ENCODE data around the gene CD44.

Gene CD44

DNA sequence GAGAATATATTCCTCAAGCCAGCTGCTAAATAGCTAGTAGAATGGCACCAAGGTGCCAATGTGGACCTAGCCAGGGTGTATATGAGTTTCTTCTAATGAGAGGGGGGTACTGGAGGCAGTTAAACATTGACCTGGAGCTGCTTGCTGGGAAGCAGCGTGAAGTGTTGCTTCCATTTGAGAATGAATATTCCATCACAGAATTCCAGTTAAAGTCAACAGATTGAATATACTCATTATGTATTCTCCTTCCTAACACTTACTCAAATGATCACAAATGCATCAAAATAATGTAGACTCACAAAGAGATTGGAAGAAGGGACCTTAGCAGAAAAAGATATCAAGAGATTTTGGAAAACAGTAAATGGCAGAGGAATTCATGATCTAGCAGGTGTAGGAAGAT is 102.1 kb downstream of the CD44 start:
- no peak for DNase-seq

DNA sequence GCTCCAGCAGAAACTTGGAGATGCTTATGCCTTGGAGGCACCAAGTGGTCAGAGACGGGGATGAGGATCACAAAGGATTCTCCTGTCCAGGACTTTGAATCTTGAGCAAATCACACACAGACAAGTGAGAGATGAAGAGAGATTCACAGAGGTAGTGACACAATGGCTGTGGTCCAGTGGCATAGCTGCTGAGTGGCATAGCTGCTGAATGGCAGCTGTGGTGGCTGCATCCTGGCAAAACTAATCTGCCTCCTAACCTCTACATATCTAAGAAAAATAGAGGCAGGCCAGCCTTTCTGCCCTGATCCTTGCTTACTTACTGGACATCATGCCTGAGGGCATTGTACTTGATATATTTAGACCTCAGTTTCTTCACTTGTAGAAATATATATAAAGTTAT is 102.6 kb downstream of the CD44 start:
- DNase-seq = no peak

DNA sequence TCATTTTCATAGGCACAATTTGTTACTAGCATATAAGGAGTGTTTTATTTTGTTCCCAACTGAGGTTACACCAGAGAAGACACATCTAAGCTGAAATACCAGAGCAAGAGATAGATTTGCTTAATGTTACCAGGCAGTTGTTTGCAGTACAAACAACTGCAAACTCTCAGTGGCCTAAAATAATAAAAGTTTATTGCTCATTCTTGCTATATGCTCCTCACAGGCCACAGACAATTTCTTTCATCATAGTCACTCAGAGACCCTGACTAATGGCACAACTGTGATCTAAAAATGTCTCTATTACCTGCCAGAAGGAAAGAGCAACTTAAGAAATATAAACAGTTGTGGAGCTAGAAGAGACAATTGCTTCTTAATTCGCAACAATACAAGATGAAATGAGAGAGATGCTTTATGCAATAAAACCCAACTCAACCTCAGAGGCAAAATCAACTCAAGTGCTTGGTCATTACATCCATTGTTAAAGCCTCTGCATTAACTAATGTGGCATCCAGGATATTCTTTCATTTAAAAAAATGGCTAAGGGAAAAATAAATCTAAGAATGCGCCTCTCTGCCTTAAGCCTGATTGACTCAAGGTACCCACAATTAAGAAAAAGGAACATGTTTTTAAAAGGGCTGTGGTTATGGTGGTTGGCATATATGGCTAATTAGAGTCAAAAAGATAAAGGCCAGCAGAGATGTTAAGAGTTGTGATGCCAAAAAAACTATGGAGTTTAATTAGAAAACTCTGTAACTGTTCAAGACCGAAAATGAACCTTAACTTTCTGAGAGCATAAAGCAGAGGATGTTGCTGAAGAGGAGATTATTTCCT is 103.7 kb downstream of the CD44 start:
- DNase-seq = no peak

DNA sequence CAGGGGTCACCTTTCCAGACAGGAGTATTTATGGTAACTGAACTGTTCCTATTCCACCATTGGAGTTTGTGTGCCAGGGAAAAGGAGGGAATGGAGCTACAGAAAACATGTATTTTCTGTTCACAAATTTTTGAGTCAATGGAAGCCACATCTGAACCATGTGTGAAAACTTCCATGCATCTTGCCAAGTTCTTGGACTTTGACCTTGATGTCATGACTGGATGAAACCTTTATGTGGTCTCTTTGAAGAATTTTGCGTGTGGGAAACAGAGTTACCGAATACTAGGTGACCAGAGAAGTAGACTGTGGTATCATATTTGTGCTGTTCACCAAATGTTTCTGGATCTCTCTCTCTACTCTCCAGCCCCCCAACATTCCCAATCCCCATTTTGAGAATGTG is 104.8 kb downstream of the CD44 start:
- DNase-seq = no peak

DNA sequence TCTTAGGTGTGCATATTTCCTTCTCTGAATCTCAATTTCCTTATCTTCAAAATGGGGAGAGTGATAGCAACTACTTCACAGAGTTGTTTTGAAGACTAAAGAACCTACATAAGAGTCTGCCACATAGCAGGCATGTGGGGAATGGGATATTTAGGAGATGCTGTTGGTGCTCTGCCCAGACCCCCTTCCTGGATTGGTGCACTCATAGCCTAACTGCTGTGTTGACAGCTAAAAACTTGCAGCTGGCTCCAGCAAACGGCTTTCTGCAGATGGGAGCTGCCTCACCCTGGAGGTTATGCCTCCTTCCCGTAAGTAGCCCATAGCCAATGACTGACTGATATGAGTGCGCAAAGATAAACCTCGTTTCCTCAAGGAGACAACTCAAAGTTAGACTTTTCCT is 106.1 kb downstream of the CD44 start:
- DNase-seq = no peak

DNA sequence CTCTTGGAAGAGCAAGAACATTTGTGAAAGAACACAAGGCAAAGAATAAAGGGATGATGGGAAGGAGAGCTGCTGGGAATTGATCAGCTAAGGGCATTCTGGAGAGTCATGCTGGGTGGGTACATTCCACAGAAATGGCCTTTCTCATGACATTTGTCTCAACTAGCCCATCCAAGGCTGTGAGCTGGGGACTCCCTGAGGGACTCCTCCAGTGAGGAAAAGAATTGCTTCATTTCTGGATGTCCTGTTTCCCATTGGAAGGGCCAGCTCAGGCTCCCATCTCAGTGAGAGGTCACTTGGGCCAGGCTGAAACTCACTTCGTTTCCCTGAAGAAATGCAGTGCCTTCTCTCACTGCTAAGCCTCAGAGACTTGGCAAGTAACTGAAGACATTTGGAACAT is 106.8 kb downstream of the CD44 start:
- DNase-seq = no peak

DNA sequence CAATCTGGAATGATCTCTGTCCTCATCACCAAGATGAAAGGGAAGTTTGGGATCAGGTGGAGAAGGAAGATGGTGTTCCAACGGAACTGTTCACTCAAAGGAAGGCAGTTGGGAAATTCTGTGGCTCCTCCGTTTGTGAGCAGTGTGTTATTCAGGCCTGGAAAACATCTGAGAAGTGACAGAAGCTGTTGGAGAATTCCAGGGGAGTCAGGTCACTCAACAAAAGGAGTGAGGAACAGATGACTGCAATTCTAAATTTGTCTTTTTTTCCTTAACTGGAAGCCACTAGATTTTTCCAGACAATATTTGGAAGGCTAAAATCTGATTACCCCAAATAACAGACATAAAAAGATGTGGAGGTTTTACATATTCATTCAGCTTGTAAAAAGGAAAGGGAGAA is 107.8 kb downstream of the CD44 start:
- no peak for DNase-seq

DNA sequence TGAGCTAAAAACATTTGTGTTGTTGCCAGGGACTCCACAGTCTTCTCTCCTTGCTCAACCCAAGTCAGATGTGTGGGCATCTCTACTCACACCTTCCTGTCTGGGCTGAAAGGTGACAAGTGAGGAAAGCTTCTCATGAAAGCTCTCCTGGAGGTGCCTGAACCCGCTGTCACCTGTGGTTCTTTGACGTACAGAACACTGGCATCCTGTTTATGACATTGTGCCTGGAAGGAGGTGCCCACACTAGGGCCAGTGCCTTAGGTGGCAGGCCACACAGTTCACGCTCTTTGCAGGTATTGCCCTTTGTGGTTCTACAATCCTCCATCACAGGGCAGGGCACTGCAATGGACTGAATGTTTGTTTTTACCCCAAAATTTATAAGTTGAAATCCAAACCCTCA is 108.5 kb downstream of the CD44 start:
- DNase-seq = no peak

DNA sequence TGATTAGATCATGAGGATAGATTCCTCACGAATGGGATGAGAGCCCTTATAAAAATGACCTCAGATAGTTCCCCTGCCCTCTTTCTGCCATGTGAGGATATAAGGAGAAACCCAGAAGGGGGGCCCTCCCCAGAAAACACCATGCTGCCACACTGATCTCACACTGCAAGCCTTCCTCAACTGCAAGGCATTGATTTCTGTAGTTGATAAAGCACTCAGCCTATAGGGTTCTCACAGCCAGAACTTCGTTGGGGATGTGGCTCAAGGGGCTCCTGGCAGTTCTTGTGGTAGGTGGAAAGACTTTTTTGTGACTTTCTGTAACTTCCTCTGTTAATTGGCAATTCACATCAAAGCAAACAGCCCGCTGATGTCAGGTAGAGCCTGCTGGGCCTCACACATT is 108.9 kb downstream of the CD44 start:
- DNase-seq = no peak

DNA sequence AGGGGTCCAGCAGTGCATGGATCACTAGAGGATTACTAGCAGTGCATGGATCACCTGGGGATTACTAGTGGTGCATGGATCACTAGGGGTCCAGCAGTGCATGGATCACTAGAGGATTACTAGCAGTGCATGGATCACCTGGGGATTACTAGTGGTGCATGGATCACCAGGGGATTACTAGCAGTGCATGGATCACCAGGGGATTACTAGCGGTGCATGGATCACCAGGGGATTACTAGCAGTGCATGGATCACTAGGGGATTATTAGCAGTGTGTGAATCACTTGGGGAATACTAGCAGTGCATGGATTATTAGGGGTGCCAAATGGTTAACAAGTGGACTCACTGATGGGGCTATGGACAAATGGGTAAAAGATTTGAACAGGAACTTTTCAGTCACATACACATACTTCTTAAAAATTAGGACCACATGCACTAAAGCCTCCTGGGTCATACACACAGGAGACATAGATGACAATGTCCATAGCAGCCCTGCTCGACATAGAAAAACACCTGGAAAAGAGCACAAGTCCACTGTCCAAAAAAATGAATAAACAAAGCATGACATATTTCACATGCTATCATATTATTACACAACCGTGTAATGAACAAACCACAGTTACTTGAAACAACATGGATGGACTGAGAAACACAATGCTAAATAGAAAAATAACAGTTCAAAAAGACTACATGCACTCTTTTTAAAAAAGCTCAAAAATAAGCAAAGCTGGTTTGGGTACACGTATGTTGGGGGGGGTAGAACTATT is 109.8 kb downstream of the CD44 start:
- no peak for DNase-seq

DNA sequence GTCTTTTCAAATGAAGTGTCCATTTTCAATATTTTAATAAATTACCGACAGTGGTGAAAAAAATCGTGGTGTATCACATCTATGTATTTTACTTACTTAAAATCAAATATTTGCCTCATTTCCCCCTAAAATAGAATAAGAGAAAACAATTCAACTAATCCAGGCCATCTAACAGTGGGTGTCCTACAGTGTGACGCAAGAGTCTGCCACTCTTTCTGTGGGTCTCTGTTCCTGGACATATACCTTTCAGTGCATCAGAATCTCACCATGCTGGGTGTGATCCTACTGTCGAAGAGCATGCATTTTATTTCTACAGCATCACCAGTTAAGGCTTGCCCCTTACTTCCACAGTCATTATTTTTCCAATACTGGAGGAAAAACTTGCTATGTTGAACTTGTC is 111.2 kb downstream of the CD44 start:
- DNase-seq = no peak

DNA sequence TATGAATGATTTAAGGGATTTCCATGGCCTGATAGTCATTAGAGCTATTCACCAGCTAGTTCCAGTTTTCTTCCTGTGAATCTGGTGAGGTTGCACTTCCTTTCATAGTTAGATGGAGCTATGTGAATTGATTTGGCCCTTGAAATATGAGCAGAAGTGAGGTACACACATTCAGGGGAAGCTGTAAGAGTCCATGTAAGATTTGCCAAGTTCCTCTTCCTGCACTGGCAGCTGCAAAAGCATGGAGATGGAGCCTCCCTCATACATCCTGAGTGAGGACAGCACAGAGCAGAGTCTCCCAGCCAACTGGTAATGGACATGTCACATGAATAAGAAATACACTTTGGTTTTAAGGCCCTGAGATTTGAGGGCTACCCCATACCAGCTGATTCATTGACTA is 111.7 kb downstream of the CD44 start:
- no peak for DNase-seq

DNA sequence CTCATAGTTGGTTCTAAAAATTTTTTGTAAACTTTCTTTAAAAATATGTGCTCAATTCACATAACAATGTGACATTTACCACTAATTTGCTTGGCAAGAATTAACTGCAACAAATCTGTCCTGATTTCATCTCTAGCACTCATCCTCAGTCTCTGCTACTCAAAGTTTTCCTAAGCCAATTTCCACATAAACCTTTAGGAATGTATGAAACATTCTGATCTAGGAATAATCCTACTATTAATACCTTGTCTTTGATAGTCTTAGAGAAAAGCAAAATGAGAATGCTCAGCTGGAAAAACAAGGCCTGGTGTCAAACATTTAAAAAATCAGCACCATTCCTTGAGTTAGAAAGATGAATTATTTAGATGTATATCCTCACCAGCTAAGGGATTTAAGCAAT is 114.3 kb downstream of the CD44 start:
- no peak for DNase-seq

DNA sequence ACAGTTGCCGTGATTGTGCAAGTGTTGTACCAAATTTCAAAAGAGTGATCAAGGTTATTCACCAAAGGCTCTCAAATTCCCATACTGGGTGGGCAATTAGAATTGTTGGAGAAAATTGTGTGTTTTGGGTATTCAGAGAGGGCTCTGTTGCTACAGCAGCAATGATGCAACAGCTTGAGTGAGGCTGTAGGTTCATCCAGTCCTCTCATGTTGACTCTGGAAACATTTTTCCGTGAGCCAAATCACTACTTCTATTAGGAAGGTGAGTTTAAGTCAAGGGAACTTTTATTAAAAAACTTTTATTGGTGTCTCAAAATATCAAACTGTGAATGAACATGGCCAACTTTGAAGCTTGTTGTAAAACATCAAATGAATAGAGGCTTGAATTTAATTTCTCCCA is 116.5 kb downstream of the CD44 start:
- no peak for DNase-seq

DNA sequence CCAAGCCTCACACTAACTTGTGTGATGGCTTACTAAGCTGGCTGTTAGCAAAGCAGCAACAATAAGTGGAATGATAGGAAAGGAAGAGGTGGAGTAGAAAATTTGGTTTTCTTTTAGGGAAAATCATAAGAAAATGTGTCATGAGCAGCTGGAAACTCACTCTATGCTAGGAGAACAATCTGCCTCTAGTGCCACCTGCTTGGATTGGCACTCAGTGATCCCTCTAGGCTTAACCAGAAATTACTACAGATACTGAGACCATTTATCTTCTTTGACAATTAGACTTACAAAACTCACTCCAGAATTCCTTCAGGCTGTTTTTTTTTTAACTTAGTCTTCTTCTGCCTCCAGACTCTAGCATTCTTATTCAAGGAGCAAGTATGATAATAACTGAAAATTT is 117.3 kb downstream of the CD44 start:
- DNase-seq = no peak

DNA sequence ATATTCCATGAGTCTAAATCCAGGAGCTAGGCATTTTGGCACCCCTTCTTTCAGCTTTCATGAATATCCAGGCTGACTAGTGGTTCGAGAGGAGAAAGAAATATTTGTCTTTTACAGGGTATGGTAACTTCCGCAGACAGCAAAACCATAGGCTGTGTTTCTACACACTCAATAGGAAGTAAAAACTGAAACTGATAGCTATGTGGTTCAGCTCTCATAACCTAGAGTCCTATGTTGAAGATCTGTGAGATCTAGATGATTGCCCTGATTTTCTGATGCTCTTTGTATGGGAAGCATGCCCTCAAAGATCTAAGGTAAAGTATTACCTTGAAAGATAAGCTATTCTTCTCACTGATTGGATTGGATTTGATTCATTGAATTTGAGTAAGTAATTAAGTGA is 118.3 kb downstream of the CD44 start:
- DNase-seq = no peak

DNA sequence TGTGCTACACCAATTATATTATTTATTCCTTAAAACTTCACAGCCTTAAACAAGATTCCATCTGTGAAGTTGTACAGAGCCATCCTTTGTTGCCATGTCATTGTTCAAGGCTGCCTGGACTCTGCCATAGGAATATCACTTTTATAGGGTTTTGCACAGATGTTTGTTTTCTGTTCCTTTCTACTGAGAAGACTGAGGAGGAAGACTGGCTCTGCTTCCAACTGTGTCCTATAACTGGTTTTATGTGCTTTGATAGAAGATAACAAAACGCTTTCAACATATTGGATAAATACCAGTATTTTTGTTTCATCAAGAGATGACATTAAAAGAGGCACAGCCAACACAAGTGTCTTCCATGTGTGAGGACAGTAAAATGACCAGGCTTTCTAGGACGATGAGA is 120.6 kb downstream of the CD44 start:
- no peak for DNase-seq

DNA sequence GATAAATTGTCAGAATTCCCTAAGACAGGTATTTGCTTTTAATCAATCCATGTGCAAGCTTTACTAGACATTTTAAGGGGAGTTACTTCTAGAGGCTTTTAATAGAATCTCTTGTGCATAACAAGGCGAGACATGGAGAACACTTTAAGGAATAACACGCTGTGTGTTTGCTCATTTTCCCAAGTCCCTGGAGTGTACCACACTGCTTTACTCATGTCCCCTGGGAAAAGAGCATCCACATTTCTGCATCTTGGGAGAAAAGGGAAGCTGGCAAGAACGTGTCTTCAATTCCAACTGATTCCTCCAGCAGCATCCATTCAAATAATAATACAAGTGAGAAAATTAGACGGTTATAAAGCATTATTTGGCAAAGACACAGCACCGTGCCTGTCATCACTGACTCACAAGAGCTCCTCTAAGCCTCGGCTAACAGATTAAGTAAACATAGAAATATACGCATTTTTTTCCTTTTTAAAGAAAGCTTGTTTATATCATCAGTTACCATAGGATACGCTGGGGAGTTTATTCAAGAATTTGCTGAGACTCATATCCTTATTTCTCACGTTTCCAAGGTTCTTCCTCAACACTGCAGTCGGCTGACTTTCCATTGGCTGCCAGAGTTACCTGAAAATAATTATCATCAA is 121.5 kb downstream of the CD44 start:
- DNase-seq = no peak

DNA sequence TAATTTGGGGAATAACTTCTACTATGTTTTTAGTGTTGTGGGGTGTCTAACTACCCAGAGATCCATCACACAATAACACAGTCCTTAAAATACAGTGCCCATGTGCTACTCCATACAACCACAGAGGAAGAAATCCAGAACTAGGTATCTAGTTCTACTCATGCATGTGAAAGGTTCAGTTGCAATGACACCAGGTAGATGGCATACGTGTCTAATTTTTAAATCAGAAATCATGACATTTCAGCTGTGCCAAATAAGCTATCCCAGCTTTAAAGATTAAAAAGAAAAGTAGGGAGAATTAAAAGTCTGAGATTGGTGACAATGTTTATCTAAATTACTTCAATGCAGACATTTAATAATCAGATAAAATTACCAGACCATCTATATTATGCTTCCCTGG is 122.2 kb downstream of the CD44 start:
- no peak for DNase-seq

DNA sequence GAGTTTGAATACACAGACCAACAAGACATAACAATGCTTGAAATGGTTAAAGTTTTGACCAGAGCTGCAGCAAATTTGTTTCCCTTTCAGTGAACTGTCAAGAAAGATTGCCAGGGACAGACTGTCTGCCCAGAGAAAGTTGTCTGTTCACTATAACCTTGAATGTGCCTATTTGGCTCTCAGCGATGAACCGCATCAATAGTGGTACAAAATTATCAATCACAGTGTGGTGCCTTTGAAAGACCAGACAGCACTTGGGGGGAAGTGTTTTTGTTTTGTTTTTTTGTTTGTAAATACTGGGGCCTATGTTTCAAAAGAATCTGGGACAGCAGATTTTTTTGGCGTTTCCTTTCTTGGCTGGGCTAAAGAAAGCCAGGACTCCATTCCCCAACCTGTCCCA is 123.1 kb downstream of the CD44 start:
- DNase-seq = no peak

DNA sequence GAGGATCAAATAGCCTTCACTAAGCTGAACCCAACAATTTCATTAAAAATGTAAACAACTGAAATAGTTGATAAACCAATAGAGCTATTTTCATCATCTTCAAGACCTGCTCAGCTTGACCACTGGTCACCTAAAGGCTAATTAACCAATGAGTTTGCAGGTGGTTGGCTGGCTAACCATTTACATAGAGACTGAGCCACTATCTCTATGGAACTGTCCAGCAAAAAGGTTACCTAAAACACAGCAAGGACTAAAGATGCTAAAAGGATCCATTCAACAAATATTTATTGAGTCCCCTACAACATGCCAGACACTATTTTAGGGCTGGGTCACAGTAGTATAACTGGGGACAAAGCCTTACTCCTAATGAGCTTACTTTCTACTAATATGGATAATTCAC is 123.8 kb downstream of the CD44 start:
- DNase-seq = no peak

DNA sequence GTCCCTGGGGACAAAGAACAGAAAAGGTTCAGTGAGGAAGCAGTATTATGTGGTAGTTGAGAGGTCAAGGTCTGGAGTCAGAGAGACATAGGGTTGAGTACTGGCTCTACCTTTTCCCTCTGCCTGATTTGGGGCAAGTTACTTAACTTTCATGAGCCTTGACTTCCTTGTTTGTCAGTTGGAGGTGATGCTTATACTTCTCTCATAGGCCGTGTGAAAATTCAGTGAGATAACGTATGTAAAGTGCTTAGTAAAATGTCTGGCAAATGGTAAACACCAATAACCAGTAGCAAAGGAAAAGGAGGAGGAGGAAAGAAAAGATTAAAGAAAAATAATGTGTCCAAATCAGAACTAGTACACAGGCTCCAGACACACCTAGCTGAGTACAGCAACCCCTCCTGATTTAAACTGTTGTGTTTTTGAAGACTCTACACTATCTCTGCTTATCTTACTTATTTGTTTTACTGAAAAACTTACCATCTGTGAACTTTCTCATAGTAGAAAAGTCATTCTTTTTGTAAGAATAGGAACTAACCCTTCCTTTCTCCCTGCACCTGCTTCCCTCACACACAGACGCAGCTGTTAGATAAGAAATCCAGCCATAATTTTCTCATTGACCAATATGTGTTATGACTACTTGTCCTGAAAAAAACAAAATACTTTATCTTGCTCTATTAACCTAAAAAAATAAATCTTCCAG is 126.9 kb downstream of the CD44 start:
- no peak for DNase-seq

DNA sequence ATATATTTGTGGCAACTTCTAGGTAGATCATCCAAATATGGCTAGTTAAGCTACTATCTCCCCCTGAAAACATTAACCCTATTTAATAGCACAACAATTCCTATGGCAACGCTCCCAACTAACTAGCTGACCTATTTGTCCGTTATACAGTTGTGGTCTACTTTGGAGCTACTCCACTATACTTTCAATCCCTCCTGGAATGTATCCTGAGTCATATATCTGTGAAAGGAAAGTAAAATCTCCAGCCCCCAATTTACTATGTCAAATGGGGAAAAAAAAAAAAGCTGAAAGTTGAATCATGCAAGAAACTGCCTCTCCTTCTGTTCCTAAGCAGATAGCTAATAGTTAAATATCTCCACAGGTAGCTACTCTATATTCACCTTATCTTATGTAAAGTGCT is 128.5 kb downstream of the CD44 start:
- no peak for DNase-seq

DNA sequence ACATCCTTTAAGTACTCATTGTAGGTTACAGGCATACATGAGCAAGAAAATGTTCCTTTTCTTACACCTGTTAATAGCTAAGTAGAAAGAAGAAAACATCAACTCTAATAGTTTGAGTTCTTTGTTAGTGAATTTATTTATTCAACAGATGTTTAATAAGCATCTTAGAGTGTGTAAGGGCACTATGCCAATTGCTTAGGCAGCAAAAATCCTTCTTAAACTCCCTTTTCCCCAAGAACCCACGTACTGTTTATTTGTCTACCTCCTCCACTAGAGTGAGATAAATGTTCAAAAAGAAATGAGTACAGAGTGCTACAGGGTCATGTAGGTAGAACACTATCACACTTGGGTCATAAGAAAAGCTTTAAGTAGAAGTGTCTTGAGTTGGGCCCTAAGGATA is 131.4 kb downstream of the CD44 start:
- DNase-seq = no peak

All from stimulated activated CD4-positive, alpha-beta T cell treated with anti-CD3 and anti-CD28 coated beads, Interleukin-4, amount 100 ng/mL, for 1 hour (primary cell).